HG03095 (cell line): ENCODE data around the gene VEZT.
"Not testable (repeated sequence)": the region's sequence is repeated elsewhere in the genome, so short reads cannot be mapped to it uniquely, and the experiment has no call there.

ENCODE experiments used
- ATAC-seq: cut with Tn5 transposase; IDR thresholded peaks from one replicate; pipeline ENCODE4 v1.9.1; 2021; ENCODE audit warnings: moderate library complexity; ENCODE audit not compliant: unreplicated experiment

The VEZT gene, protein sequence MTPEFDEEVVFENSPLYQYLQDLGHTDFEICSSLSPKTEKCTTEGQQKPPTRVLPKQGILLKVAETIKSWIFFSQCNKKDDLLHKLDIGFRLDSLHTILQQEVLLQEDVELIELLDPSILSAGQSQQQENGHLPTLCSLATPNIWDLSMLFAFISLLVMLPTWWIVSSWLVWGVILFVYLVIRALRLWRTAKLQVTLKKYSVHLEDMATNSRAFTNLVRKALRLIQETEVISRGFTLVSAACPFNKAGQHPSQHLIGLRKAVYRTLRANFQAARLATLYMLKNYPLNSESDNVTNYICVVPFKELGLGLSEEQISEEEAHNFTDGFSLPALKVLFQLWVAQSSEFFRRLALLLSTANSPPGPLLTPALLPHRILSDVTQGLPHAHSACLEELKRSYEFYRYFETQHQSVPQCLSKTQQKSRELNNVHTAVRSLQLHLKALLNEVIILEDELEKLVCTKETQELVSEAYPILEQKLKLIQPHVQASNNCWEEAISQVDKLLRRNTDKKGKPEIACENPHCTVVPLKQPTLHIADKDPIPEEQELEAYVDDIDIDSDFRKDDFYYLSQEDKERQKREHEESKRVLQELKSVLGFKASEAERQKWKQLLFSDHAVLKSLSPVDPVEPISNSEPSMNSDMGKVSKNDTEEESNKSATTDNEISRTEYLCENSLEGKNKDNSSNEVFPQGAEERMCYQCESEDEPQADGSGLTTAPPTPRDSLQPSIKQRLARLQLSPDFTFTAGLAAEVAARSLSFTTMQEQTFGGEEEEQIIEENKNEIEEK

DNA sequence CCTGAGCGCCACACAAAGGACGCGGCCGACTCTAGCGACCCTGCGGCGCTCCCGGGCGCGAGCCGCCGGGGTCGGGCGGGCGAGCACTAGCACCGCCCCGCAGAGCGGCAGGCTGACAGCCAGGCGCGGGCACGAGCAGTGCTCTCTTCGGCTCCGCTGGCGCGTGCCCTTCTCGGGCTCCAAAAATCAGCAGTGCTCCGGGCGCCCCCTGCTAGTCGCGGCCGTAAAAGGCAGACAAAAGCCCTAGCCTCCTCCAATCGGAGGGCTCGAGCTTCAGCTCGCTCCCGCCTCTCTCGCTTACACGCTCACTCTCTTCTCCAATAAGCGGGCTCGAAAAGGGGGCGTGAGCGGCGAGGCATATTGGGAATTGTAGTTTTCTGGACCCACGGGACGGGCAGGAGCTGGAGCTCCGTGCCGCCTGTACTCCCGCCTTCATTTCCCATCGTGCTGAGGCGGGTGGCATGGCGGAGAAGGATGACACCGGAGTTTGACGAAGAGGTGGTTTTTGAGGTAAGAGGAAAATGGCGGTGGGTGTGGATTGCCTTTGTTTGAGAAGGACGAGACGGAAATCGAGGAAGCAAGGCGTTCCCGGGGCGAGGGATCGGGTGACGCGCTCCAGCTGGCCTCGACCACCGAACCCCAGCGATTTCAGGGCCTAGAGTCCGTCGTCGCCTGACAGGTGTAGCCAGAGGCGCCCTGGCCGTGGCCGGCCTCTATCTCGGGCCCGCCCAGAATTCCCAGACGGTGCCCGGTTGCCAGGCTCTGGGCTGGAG is at the start of gene VEZT, which contains the start of gene FGD6:
TSS of gene VEZT (plus strand) at position 431 of the 773 bp plus-strand sequence. CDS start at position 475, 44 bp downstream.
TSS of gene FGD6 (minus strand) at position 91 of the 773 bp plus-strand sequence. CDS start 227 bp downstream, outside the sequence.
- ATAC-seq = peak; percentile 82

GRCh38 chr12:95168746-95169145 is 48.9 kb upstream of the VEZT start:
- no peak for ATAC-seq

DNA sequence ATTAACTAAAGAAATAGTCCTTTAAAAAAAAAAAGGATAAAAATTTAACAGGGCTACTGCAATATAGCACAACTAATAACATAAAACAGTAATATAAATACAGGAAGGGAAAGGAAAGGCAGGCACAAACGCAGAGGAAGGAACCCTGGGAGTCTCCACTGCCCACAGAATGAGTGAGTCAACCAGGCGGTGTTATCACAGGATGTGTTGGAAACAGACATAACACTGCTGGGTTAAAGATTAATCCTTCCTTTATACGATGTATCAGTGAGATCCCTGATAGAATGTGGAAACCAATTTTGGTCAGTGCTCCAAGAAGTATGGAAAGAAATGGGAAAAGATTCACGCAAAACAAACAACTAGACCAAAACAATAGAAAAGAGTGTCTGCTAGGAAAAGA is 48.2 kb upstream of the VEZT start:
- ATAC-seq = no peak

DNA sequence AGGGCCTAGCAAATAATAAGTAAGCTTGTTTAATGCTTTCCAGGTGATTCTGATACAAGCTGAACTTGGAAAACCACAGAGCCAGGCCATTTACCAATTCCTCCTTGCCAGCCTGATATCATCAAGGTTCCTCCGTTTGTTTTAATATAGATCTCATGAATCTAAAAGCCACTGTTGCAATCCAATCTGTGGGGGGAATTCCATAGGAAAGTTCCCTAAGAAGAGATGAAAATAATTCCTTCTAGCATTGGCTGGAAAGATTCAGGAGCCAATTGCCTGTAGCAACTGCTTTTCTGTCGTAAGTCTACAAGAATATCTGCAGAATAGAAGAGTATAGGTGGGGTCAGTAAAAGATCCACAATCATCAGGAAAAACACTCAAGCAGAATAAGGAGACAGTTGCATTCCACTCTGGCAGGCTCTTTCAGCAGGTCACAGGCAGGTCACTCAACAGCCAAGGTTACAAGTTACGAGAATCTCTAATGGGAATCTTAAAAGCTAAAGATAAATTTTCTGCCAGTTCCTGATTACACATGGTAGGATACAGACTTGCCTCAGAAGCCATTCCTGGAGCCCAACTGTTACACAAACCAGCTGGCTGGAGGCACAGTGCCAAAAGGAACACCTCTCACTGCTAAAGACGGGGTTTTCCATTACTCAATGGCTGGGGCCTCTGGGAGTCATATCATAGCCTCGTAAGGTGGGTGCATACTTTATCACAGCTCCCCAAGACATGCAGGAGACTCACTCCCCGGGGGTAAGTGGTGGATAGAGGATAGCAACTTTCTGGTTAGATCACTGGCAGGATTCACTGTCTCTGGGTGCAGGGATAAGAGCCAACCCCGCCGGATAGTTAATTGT is 44.0 kb upstream of the VEZT start:
- ATAC-seq = no peak

GRCh38 chr12:95177201-95177768 is 40.3 kb upstream of the VEZT start:
- no peak for ATAC-seq

- no peak for ATAC-seq
Measured at GRCh38 chr12:95178136-95178535, 39.5 kb upstream of the VEZT start.

- no peak for ATAC-seq
Measured at GRCh38 chr12:95179011-95179410, 38.6 kb upstream of the VEZT start.

DNA sequence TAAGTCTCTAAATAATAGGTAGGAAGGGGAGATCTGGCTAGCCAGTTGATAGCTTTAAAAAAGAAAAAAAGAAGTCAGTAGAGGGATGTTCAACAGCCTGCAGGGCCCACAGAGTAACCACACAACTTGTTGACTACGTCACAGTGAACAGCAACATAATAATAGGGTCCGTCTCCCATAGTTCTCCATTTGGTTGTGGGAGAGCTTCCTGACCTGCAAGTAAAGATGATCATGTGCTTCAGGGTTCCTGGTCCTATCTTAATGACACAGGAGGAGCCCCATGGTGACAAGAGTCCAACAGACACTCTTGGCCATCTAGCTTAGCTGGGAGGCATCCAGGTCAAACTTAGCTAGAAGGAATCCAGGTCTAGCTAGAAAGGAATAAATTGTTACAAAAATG is 36.5 kb upstream of the VEZT start:
- no peak for ATAC-seq

DNA sequence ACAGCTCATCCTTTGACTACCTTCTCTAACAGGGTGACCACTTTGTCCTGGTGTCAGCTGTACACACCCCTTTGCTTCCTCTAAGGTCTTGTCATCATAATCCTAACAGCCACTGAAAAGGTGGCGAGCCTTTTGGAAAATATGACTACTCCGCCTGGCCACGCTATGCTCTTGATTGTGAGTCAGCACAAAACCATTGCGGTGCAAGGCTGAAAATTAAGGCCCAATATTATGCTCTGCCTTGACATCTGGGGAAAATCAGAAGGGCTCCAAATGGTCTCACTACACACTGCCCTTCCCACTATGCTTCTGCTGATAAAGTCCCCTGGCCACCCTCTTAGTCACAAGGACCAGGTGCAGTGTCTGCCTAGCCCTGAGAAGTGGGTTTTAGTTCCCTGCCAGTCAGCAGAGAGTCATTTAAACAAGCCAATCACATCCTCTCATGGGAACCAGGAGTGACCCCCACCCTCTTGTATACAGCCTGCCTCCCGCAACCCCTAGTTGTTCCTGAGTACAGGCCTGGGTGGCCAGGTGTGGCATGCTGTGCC is 34.7 kb upstream of the VEZT start:
- ATAC-seq = no peak

GRCh38 chr12:95184121-95184520 is 33.5 kb upstream of the VEZT start:
- ATAC-seq = no peak

DNA sequence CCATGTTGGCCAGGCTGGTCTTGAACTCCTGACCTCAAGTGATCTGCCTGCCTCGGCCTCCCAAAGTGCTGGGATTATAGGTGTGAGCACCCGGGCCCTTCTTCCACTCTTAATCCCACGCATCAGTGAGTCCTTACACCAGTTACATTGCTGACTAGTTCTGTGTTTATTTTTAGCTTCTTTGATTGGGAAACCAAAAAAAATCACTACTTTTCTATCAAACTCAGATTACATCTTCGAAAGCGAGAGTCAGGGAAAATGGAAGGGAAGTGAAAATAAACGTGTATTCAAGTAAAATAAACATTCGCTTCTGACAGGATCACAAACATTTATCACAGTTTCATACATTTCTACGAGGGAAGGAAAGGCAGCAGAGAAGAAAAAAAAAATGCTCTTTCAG is 32.5 kb upstream of the VEZT start:
- no peak for ATAC-seq

- ATAC-seq = no peak
Measured at GRCh38 chr12:95185854-95186253, 31.8 kb upstream of the VEZT start.

DNA sequence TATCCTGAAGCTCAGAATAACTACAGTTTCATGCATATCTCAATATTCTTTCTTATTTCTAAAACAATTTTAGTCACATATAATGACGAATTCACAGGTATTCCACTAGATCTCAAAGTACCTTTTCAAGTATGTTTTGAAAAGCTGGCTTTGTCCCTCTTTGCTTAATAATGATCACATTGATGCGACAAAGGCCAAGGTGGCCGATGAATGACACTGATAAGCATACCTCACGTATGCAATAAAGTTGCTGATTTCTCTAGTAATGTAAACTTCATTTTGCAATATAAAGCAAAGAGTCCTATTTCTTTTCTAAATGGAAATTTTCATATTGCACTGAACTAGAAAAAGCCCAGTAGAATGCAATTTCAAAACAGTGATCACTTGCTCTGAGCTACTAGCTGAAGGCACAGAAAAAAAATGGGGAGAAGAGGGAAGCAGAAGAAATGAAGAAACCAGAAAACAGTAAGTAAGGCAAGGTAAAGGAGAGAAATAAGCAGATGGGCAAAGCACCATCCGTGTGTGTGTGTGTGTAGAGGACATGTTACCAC is 29.7 kb upstream of the VEZT start:
- no peak for ATAC-seq

DNA sequence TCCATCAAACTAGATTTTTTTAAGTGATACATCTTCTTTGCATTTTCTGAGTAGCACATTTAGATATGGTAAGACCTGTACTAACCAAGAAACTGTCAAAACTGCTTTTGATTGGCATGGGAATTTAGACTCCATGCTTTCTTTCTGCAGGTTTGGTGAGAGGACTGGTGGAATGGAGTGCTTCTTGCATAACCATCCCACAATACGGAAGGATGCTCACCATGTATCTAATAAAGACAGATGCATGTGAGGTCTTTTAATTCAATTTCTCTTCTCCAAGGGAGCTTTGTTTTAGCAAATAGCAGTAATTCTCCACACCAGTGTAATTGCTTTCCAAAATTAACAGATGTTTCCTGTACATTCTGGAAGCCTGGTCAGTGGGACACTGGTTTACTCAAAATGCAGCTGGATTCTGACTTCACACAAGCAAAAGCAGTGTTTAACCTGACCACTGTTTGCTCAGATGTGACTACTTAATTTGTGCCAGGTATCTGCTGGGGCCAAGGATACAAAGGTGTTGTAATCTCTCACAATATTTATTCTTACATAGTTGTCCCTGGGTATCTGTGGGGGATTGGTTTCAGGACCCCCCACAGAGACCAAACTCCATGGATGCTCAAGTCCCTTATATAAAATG is 26.4 kb upstream of the VEZT start:
- no peak for ATAC-seq

GRCh38 chr12:95192271-95192670 is 25.3 kb upstream of the VEZT start:
- ATAC-seq = no peak

DNA sequence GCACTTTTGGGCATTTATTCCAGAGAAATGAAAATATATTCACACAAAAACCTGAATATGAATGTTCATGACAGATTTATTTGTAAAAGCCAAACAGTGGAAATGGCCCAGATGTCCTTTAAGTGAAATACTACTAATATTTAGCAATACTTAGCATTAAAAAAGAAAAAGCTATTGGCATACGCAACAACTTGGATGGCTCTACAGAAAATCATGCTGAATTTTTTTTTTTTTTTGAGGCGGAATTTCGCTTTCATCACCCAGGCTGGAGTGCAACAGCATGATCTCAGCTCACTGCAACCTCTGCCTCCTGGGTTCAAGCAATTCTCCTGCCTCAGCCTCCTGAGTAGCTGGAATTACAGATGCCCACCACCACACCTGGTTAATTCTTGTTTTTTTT is 24.5 kb upstream of the VEZT start:
- no peak for ATAC-seq

- no peak for ATAC-seq
Measured at GRCh38 chr12:95195122-95195521, 22.5 kb upstream of the VEZT start.

GRCh38 chr12:95196875-95197569 is 20.6 kb upstream of the VEZT start:
- not testable (repeated sequence) for ATAC-seq
